HG03575 (cell line): ENCODE results near the gene DOK3.

Experiments used
- ATAC-seq: cut with Tn5 transposase; IDR thresholded peaks from one replicate; pipeline ENCODE4 v1.9.1; 2021; ENCODE audit not compliant: unreplicated experiment, insufficient number of reproducible peaks, low FRiP score; ENCODE audit errors: extremely low read depth

DOK3 gene

DNA sequence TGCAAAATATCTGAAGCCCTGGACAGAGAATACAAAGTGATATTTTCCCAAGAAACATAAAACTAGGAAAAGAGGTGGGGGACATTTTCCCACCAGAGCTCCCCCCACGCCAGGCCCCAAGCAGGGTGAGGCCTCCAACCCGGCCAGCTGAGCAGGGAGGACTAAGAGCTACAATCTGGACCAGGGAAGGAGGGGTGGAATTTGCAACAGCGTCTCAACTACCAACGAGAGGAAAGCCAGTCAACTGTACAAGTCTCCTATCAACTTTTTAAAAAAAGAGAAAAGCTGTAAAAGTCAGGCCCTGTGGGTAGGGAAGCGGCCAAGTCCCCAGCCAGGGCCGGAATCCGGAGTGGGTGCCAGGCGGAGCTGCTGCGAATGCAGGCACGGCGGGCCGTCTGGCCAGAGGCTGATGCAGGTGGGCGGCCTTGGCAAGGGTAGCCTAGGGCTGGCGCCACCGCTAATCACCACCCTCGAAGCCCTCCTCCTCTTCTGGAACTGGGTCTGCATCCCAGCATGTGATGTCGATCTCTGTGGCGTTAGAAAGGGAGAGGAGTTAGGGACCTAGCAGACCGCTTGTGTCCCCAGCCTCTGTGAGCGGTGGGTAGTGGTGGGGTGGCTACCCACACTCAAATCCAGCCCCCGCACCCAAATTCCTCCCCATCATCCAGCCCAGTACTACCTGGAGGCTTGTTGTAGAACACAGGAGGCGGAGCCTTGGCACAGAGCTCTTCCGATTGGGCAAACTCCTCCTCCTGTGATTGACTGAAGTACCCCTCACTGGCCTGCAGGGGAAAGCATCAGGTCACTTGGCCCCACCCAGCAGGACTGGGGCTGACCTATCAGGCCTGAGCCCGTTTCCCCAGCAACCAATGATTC lies 52.4 kb downstream of the DOK3 start:
- no peak for ATAC-seq

DNA sequence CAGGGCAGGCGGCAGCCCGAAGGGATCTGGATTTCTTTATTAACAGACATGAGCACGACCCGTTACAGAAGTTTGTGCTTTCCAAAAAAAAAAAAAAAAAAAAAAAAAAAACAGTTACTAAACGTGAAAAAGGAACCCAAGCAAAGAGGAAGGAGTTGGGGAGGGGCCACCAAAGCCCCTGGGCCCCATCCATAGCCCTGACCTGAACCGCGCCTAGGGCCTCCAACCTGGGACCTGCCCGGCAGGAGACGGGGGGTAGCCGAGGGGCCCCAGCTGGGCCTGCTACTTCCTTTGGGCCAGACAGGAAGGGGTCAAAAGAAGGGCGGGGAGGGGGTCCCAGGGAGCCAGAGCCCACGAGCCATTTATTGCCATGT lies 53.0 kb downstream of the DOK3 start:
- ATAC-seq, result no peak

DNA sequence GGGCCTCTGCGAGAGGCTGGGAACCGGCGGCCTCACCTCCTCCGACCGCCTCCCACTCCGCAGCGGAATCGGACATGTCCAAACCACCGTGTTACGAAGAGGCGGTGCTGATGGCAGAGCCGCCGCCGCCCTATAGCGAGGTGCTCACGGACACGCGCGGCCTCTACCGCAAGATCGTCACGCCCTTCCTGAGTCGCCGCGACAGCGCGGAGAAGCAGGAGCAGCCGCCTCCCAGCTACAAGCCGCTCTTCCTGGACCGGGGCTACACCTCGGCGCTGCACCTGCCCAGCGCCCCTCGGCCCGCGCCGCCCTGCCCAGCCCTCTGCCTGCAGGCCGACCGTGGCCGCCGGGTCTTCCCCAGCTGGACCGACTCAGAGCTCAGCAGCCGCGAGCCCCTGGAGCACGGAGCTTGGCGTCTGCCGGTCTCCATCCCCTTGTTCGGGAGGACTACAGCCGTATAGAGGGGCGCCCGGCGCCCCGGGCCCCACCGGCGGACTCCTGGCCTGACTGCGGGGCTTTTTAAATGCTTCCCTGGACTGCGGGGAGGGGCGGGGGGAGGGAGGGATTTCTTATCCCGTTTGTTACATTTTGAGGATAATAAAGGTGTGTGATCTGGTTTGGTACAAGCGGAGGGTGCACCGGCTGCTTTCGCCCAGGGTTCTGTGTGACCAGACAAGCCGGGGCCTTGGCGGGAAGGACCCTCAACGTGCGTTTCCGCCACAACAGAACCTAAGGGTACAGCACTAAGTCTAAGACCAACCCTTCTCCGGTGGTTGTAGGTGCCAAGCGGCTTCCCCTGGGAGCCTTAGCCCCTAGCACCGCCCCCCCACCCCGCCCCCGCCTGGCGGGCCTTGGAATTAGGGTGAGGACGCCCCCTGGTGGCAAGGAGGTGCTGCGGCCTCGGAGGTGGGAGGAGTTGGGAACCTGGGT lies 53.7 kb downstream of the DOK3 start:
- no peak for ATAC-seq

DNA sequence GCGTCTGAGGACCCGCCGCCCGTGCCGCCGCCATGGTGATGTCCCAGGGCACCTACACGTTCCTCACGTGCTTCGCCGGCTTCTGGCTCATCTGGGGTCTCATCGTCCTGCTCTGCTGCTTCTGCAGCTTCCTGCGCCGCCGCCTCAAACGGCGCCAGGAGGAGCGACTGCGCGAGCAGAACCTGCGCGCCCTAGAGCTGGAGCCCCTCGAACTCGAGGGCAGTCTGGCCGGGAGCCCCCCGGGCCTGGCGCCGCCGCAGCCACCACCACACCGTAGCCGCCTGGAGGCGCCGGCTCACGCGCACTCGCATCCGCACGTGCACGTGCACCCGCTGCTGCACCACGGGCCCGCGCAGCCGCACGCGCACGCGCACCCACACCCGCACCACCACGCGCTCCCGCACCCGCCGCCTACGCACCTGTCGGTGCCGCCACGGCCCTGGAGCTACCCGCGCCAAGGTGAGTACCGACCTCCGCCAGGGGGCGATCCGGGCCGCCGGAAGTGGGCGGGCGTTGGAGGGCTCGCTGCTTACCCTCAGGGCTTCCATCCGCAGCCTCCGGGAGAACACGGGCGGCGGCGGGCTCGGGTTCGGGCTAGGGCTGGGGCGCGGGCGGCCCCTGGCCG lies 54.5 kb downstream of the DOK3 start:
- ATAC-seq, result no peak

DNA sequence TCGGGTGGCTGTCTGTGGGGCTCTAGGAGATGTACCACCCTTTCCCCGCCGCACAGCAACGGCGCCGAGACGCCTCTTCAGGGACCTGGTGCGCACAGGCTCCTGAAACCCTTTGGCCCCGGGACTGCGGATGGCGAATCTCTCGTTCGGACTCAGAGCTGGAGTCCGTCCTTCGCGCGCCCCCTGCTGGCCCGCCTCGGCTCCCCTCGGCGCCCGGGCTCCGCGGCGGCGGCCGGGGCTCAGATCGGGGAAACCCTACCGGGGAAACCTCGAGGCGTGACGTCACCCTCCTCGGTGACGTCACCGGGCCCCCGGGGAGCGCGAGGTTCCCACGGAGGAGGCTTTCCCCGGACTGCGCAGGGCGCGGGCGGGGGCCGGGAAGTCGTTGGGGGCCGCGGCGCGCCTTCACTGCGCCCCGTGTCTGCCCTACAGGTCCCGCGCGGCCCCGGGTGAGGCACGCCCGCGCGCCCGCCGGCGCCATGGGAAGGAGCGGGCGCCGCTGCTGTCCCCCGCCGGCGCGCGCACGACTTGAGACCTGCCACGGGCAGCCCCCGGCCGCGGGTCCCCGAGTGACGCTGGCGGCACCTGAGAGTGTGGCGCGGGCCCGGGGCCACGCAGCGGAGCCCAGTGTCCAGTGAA lies 55.1 kb downstream of the DOK3 start:
- ATAC-seq, result no peak

DNA sequence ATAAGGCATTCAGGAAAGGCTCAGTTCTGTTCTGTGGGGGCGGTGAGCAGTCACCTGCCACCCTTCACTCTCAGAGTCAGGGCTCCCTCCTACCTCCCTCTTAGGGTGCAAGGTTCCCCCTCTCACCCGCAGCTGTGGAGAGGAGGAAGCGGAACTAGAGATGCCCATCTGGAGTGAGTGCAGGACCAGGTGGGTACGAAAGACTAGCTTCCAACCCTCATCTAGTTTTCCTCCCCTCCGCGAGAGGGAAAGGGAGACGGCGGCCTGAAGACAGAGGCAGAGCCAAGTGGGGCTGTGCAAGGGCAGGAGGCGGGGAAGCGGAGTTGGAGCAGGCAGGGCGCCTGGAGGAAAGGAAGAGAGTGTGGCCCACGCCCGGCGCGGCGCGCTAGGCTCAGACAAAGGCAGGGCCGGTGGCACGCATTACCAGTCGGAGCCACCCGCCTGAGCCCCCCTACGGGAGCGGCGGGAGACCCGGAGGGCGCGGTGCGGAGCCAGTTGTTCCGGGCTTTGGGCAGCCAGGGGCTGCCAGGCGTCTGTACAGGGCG lies 55.7 kb downstream of the DOK3 start:
- no peak for ATAC-seq

DNA sequence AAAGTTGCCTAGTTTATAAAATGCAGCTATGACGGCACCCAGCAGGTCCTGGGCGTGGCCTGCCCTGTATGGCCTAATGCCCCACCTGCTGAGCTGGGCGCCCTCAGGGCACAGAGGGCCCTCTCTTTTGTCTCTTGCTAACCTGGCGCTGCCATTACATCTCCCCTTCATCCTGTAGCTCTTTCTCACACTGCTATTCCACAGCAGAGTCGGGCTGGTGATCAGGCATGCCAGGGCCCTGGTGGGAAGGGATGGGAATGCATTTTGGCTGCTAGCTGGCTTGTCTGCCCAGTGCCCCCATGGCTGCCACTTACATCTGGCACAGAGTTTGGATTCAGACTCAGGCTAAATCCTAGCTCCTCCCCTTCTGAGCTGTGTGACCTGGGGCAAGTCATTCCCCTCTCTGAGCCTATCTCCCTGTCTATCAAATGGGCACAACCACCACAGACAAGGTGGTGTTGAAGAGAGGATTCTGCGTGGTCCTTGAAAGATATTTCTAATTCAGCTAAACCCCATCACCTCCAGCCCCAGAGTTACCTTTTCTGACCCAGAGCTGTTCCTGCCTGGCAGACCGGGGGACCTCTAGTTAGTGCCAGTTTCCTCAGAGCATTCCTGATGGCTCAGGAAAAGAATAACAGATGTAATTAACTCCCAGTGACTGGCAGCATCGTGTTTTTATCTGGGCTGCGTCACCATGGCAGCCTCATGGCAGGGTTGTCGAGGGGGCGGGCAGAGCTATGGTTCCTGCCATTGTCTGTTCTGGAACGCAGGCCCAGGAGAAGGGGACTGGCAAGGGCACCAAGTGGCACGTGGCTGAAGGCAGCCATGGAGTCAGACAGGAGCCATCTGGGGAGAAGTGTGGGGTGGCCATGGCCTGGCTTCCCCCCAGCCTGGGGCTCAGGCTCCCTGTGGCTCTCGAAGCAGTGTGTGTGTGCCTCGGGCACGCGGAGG lies 56.7 kb downstream of the DOK3 start:
- no peak for ATAC-seq
